Activated CD4-positive, alpha-beta T cell treated with anti-CD3 and anti-CD28 coated beads for 24 hours (primary cell): ENCODE measurements around the gene FAM120A.
A peak's percentile ranks its signal among the peaks of the same experiment; 100 is the strongest.

Source experiments
- DNase-seq, 2 donors: peaks; one replicate each; pipeline ENCODE4 v3.0.0-alpha.2; 2020; ENCODE audit warnings: low read depth in 2 of 2

FAM120A gene

DNA sequence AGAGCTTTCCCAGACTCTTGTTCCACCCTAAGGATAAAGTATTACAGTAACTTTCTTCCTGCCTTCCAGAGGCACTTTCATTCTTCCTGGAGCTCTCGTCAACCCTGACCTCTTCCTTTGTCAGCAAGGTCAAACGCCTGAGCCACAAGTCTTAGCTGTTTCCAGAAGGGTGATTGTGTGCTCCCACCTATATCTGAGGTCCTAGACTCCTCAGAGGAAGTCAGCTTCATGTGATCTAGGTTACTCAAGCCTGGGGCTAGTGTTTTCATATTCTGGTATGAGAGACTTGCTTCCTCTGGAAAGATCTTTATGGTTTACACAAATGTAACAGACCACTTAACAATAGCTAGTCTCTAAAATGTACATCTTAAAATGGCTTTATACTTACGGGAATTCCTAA lies 5.4 kb upstream of the FAM120A start:
- DNase-seq, result no peak

DNA sequence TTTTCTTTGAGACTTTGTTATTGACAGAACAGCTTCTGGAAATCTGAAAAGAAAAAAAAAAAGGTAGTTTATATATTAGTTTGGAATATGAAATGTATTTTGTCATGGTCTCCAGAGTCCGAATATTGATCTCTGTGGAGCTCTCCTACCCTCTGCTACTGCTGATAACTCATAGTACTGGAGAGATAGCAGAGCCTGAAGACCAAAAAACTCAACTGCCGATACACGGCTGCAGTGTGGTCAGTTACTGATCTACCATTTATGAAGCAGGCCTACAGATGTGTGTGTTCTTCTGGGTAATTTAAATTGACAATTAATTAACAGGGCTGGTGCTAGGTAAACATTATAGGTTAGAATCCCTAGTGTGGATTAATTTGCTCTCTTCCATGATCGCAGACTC lies 3.8 kb upstream of the FAM120A start:
- DNase-seq, result no peak

DNA sequence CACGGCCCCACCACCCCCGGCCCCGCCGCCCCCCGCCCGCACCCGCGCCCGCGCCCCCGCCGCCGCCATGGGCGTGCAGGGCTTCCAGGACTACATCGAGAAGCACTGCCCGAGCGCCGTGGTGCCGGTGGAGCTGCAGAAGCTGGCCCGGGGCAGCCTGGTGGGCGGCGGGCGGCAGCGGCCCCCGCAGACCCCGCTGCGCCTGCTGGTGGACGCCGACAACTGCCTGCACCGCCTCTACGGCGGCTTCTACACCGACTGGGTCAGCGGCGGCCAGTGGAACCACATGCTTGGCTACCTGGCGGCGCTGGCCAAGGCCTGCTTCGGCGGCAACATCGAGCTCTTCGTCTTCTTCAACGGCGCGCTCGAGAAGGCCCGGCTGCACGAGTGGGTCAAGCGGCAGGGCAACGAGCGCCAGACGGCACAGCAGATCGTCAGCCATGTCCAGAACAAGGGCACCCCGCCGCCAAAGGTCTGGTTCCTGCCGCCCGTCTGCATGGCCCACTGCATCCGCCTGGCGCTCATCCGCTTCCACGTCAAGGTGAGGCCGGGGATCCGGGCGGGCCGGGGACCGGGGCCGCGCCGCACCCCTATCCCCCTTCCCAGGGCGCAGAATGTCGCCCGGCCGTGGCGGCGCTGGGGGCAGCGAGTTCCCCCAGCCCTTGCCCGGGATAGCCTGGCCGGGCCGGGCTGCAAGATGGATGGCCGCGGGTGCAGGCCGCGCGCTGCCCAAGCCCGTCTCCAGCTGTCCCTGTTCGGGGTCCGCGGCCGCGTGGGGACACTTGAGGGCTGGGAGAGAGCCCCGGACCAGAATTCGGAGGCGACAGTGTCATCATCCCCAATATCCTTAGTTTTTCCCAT lies 594 bp downstream of the FAM120A start:
- peak in 1 of 2 donors; percentile 22 for DNase-seq

DNA sequence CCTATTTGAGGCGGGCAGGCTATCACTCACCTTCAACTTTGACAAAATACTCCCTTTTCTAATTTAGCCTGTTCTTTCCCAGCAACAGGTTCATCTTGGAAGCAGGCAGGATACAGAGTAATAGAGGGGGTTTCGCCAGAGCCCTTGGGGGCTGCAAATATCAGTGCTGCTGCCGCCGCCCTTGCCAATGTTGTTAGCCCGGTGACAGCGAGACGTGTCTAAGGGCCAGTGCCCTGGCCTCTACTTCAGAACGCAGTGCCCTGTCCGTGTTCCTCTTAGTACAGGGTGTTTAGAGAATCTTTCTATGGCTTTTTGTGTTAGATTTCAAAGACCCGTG lies 1.2 kb downstream of the FAM120A start:
- no peak for DNase-seq

DNA sequence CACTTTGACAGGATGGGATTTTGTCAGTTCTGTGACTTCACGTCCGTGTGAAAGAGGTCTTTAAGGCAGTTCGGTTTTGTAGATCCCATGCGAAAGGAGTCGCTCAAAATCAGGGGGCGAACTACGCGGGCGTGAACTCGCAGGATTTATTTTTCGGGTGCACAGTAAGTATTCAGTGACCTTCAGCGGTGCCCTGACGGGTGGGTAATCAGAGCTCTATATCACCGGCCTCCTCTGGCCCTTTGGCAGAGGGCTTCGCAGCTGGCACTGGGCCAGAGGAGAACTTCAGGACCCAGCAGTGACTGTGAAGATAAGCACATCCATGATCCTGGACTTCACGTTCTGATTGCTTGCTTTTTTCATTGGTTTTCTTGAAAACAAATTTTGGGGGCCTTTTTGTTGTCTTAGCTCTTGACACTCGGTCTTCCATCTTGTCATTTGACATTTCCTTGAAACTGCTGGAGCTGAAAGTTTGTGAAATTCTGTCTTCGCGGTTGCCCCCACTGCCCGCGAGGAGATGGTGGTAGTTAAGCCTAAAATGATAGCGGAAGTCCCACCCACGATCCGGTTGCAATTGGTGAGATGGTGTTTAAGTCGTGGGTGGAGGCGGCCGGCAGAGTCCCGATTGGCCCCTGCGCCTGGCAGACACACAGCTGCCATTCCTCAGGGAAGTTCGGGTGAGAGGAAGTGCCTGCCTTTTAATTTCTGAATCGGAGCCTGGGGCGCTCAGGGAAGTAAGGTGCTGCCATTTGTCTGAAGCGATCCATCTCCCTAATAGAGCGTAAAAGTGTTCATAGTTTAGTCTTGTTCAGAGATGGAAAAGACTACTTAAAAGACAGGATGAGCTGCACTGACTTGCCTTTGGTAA lies 1.8 kb downstream of the FAM120A start, which contains the start of gene FAM120AOS:
TSS of gene FAM120AOS (minus strand) at position 535 of the 868 bp plus-strand sequence. CDS start 872 bp downstream, outside the sequence.
- peak; percentile 75 to 77 for DNase-seq

DNA sequence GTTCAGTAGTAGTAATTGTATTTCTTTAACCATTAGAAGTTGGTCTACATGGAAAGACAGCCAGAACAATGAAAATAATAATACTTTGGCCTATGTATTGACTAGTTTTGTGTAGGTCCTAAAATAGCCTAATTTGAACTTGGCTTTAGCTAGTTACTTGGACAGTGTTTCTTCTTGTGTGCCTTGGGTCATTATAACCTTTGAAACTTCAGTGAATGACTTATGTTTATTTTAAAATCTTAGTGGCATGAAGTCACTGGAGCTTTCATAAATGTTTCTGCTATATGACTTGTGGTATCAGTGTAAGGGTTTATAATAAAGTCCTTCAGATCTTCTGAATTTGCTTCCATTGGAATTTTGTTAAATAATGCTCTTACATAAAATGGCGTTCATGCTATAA lies 4.5 kb downstream of the FAM120A start:
- no peak for DNase-seq

DNA sequence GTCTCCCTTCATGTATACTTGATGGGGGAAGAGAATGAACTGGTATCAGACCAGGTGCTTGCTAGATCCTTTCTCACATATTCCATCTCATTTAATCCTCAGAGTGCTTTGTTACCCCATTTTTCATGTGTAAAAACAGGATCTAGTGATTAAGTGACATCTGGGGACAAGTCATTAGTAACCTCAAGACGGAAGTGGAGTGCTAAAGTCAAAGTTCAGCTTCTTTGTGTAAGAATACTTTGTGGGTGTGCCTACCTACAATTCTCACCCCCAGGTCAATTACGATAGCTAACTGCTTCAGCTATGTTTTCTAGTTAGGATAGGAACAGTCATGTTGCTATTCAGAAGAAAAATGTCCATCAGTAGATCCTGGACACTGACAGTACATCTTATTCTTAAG lies 5.0 kb downstream of the FAM120A start:
- no peak for DNase-seq

DNA sequence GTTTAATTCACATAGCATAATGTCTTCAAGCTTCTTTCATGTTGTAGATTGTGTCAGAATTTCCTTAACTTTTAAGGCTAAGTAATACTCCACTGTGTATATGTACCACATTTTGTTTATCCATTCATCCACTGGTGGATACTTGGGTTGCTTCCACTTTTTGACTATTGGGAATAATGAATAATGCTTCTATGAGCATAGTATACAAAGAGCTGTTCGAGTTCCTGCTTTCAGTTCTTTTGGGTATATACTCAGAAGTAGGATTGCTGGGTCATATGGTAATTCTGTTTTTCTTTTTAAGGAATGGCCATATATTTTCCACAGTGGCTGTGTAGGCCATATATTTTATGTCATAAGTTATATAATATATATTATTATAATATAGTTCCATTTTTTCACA lies 5.5 kb downstream of the FAM120A start:
- DNase-seq, result no peak

DNA sequence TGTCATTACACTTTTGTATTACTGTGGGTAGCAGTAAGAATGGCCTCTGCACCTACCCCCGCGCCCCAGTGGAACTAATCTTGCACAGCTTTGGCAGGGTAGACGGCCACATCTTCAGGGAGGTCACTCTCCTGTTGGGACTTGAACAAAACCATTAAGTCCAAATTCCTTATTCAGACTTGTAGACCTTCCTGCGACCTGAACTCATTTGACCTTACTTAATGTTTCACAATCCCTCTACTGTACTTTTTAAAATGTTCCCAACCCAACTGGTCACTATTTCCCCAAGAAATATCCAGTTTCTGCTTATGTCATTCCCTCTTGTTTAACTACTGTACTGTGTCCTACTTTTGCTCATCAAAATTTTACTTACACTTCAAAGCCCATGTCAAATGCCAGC lies 7.2 kb downstream of the FAM120A start:
- DNase-seq, result no peak

DNA sequence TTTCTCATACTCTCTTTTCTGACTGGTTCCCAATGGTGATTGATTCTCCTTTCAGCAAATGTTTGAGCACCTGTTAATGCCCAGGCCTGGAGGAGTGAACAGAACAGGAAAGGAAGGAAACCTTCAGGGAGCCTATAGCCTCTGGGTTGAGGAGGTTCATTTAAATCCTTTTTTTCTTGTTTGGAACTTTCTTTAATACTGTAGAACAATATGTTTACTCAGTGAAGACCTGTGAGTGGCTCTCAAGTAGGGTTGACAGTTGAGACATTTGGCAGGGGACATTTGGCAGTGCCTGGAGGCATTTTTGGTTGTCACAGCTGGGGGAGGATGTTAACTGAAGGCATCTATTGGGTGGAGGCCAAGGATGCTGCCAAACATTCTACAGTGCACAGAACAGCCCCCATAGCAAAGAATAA lies 8.0 kb downstream of the FAM120A start:
- DNase-seq, result no peak

DNA sequence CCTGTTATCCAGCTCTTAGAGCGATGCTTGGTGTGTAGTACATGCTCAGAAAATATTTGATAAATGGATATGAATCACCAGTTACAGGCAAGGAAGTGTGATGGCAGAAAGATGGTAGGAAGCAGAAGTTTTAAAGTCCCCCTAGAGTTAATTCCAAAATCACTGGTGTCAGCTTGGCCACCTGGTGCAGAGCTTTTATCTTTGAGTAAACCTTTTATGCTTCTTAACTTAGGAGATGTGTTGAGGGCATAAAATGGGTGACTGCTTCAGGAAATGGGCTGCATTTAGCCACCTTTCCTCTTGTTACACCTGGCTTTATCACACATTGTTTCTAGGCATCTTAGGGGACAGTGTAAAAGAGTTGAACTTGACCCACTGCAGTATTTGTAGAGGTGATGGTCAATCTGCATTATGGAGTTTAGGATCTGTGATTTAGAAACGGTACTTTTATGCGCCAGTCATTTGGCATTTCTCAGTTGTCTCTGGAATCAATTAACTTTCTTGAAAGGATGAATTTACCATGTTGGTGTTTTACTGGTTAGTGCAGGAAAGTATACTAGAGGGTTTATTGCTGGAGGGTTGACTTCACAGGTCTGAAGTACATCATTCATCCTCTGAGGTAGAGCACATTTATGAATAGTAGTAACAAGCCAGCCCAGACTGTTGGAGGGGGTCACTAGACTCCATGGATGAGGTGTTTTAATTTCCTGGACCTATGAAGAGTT lies 9.4 kb downstream of the FAM120A start:
- no peak for DNase-seq

DNA sequence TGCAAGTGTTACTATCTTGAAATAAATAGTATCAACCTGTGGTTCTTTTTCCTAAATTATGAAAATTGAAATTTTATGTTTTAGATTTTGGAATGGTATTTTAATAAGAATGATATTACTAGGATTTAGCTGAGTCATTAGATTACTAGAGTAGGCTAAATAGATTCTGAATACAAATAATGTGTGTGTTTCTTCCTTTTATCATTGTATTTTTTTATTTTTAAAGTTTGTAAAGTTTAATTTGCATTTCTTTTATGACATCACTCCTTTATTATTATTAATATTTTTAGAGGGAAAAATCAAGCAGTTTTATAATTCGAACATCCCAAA lies 9.9 kb downstream of the FAM120A start:
- no peak for DNase-seq

DNA sequence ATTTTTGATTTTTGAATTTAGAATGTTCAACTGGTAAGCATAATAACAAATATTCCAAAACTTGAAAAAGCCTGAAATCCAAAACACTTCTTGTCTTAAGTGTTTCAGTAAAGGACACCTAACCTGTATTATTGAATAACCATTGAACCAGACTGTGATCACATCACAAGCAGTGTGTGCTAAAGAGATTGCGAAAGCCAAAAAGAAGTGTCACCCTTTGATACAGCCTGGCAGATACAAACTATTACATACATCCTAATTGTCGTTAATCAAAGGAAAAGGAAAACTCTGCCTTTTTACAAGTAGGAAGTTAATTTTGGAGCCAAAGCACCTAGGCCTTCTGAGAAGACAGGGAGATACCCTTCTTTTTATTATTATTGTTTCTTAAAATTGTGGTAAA lies 10.3 kb downstream of the FAM120A start:
- no peak for DNase-seq

DNA sequence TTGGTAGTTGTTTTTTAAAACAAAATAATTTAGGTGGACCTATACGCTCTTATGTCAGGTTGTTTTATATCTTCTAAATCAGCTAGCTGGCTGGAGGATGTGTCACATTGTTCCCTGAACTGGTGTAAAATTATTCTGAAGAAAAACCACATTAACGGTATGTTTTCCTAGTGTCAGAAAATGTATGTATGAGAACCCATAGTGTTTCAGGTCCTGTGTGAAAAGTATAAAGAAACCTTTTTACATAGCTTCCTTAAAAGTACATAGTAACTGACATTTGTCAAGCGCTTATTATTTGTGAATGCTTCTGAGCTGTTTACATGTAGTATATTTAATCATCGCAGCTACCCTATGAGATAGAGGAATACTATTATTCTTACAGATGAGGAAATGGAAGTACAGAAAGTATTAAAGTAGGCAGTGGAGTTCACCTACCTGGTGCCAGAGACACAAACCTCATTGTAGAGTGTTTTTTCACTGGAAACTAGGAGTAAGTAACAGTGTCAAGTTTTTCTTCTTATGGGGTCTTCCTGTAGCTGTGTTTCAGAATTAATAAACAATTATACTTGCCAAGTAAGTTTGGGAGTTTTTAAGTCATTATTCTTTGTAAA lies 12.3 kb downstream of the FAM120A start:
- no peak for DNase-seq

DNA sequence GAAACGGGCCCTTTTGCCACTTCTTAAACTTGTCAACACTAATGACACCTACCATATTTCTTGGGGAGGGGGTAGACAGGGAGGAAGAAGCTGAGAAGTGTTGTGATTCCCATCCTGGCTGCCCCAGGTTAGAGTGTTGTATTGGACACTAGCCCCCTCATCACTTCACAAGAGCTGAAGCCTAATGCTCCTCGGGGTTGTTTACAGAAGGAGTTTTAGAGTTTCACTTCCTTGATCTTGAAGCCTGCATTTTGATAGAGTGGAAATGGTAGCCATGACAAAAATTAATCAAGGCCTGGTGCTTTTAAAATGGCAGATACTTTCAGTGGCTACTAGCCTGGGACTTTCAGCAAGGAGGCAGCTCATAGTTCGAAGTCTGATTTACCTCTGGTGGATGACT lies 12.9 kb downstream of the FAM120A start:
- DNase-seq, result no peak

DNA sequence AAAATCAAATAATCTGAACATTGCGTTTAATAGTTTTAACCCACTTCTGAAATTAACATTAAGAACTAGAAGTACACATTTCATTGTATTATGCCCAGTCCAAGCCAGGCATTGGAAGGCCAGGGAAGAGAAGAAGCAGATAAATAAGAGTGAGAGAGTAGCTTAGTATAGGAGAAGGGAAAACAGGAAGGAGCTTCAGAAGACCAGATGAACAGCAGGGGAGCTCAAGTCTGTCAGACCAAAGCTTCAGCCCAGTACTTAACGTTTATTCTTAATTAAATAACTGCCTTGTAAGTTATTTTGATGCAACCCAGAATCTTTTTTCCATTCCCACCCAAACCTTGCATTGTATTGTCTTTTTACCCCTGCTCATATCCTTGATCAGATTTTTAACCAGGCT lies 13.4 kb downstream of the FAM120A start:
- DNase-seq, result no peak

DNA sequence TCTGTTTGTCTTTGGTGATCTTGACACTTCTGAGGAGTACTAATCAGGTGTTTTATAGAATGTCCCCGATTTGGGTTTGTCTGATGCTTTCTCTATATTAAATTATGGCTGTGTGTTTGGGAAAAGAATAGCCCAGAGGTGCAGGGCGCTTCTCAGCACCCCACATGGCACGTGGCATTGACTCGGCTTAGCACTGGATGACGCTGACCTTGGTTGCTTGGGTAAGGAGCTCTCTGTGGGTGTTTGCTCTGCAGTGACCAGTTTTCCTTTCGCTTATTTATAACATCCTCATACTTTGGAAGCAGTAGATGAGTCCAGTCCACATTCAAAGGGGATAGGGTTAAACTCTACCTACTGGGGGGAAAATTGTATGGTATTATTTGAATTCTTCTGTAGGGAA lies 14.4 kb downstream of the FAM120A start:
- no peak for DNase-seq

DNA sequence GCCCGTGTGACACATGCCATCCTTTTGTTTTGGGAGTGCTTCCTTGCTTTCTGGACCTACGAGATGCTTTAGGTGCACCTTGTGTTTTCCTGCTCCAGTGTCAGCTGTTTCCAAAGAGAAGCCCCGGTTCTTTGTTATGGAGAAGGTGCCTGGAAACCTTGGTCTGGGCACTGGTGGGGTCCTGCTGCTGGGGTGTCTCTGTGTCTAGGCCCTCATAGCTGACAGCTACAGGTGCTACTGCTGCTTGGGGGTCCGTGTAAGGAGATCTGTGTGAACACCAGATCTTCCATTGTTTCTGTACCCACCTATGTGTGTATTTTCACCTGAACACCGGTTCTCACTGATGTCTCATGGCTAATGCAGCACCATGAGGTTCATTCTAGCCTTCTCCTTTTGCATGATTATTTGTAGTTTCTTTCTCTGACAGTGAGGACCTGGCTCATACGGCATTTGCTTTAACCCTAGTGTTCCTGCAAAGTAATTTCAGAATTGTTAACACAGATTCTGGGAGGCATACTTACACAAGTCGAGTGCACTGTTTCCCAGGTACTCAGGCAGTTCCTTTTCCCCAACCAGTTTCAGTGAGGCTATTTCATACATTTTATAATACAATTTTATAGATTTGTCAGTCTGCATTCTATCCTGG lies 15.1 kb downstream of the FAM120A start:
- no peak for DNase-seq

DNA sequence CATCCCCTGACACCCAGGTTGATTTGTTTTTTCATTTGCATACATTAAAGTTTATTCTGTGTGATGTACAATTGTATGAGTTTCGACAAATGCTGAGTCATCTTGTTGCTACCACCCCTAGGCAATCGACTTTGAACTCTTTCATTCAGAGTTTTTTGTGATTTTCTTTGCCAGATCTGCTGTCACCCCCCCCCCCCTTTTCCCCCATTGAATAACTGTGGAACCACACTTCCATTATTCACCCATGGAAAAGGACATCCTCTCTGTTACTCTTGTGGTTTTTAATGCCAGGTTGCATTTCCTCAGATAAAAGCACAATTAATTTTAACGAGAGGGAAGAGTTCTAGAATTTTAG lies 15.6 kb downstream of the FAM120A start:
- no peak for DNase-seq

DNA sequence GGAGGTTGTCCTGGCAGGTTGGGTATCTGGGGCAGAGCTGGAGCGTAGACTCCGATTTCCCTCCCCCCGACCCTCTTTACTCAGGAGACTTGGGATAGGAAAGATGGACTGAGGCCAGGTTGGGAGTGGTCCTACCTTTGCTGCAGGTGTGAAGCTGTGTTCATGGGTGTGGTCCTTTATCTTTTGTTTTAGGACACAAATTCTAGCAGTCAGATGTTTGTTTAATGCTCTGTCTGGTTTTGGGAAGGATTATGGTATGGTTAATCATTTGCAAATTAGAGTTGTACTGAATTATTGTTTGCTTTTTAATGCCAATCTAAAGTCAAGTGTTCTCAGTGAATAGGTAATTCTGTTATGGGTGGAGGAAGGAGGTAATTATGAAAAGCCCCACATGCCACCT lies 16.0 kb downstream of the FAM120A start:
- no peak for DNase-seq

DNA sequence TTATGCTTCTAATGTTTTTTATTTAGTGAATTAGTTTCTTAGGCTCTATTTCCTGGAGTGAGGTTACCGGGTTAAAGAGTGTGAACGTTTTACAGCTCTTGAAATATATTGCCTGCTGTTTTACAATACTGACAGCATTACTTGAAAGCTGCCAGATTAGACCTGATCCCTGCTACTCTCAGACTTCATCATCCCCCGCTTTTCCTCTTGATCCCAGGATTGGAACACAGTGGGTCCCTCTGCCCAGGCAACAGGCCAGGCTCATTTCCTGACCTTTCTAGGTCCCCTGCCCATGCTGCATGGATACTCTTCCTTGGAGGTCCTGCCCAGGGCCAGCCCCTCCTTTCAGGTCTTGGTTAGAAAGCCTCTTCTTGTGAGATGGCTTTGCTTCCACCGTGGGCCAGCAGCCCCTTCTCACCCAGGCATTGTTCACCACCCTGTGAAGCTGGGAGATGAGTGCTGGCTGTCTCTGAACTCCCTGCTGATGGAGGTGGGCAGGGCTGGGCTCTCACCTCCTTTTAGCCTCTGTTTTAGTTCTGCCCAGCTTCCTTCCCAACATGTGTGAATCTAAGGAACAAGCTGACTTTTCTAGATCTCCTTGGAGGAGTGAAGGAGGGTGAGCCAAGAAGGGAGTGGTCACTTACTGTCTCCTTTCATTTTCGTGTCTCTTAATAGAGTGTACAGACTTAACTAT lies 17.4 kb downstream of the FAM120A start:
- no peak for DNase-seq
